Breast epithelium (tissue), 4 donors: ENCODE data around the gene OR52R1. TPM values are rescaled to one million over a fixed set of nuclear protein-coding genes. Genes with fewer than 3 reads are reported as not detected.
"Not testable (repeated sequence)": the region's sequence is repeated elsewhere in the genome, so short reads cannot be mapped to it uniquely, and the experiment has no call there.

Source experiments
- DNase-seq, 2 donors: peaks; one replicate each; pipeline ENCODE4 v3.0.0-alpha.2; 2019; ENCODE audit warnings: low spot score in 2 of 2
- H3K27ac ChIP-seq, 2 donors: fragments of 200-600 bp; sonication (generic) in 1 of 2; one replicate each; pipeline ENCODE4 v1.5.1; 2016 to 2019; ENCODE audit warnings: mild to moderate bottlenecking in 1 of 2
- H3K27me3 ChIP-seq, 2 donors: fragments of 200-600 bp; sonication (generic) in 1 of 2; one replicate each; pipeline versions ENCODE4 v1.5.1 to v1.6.0; 2017 to 2019; ENCODE audit warnings: control low read depth in 1 of 2, mild to moderate bottlenecking in 1 of 2
- H3K36me3 ChIP-seq: fragments of 200-600 bp; one replicate; pipeline ENCODE4 v1.5.1; 2019
- H3K4me1 ChIP-seq, 2 donors: fragments of 200-600 bp; sonication (generic); one replicate each; pipeline ENCODE4 v1.5.1; 2016 to 2019; ENCODE audit warnings: control low read depth in 1 of 2
- H3K4me3 ChIP-seq, 3 donors: fragments of 200-600 bp; sonication (generic); 1 replicate in 2 of 3; 2 replicates in 1 of 3; pipeline ENCODE4 v1.5.1; 2016 to 2019; ENCODE audit warnings: mild to moderate bottlenecking in 3 of 3, moderate library complexity in 2 of 3
- H3K9me3 ChIP-seq, 2 donors: fragments of 200-600 bp; sonication (generic) in 1 of 2; one replicate each; pipeline ENCODE4 v1.5.1; 2016 to 2019; ENCODE audit warnings: control low read depth in 1 of 2
- CTCF ChIP-seq, 3 donors: fragments of 450-650 bp; IDR thresholded peaks; one replicate each; pipeline ENCODE4 v1.5.1; 2016 to 2017; ENCODE audit warnings: antibody characterized with exemption in 3 of 3, mild to moderate bottlenecking in 3 of 3, moderate library complexity in 3 of 3
- POLR2A ChIP-seq: fragments of 450-650 bp; IDR thresholded peaks from one replicate; pipeline ENCODE4 v1.6.1; 2016; ENCODE audit warnings: antibody characterized with exemption, mild to moderate bottlenecking, moderate library complexity
- POLR2AphosphoS5 ChIP-seq, 3 donors: sonication (generic); formaldehyde crosslinking; IDR thresholded peaks; one replicate each; pipeline ENCODE4 v1.6.1; 2017; ENCODE audit warnings: antibody characterized with exemption in 3 of 3
- intact Hi-C: fragments of 100-400 bp; cut with DNase I; formaldehyde crosslinking; loops from one replicate; pipeline ENCODE4 v1.15.1; 2023; ENCODE audit warnings: low total_unique reads
- total RNA-seq, 3 donors: library from RNA; depleted of rRNA; stranded (reverse); fragments of >200 nt; gene quantifications; one replicate each; pipeline ENCODE4 v1.1.0, GENCODE V29; 2016

OR52R1 gene
- total RNA-seq, 3 donors from 2014 or later = not detected

- Histone ChIP-seq H3K9me3 (no peaks in the 10 kb centered on the region), H3K4me3 (no peak overlapping the region), H3K27ac (no peak overlapping the region), H3K36me3 (no peaks in the 10 kb centered on the region), H3K27me3 (no peaks in the 10 kb centered on the region), H3K4me1 (no peaks in the 10 kb centered on the region)
- intact Hi-C loops = no loop called here
- TF ChIP-seq POLR2A = no peak
- no peak for TF ChIP-seq POLR2AphosphoS5 (IDR thresholded peaks at IDR 0.05)
- TF ChIP-seq CTCF (IDR thresholded peaks at IDR 0.05) = no peak
- no peak for DNase-seq
Measured at GRCh38 chr11:4826425-4826824, 22.2 kb upstream of the OR52R1 start.

- Histone ChIP-seq H3K27ac (no peak overlapping the region), H3K36me3 (no peaks in the 10 kb centered on the region), H3K4me1 (no peaks in the 10 kb centered on the region), H3K9me3 (no peaks in the 10 kb centered on the region), H3K4me3 (no peak overlapping the region), H3K27me3 (no peaks in the 10 kb centered on the region)
- no peak for DNase-seq
- TF ChIP-seq POLR2AphosphoS5 (IDR thresholded peaks at IDR 0.05) (no peak), POLR2A (no peak), CTCF (IDR thresholded peaks at IDR 0.05) (no peak)
- intact Hi-C loops = no loop called here
Measured at GRCh38 chr11:4825132-4825531, 21.0 kb upstream of the OR52R1 start.

- intact Hi-C loops = no loop called here
- Histone ChIP-seq H3K9me3 (no peaks in the 10 kb centered on the region), H3K27ac (no peak within 1 kb of the TSS), H3K4me3 (no peak within 1 kb of the TSS), H3K27me3 (no peaks in the 10 kb centered on the region), H3K36me3 (no peaks in the 10 kb centered on the region), H3K4me1 (no peaks in the 10 kb centered on the region)
- TF ChIP-seq CTCF (IDR thresholded peaks at IDR 0.05) (no peak), POLR2A (no peak), POLR2AphosphoS5 (IDR thresholded peaks at IDR 0.05) (no peak)
- DNase-seq = no peak
Measured at GRCh38 chr11:4821021-4821420, 16.8 kb upstream of the OR52R1 start, which contains the start of gene OR51F2. Gene OR51F2, plus strand, starts transcription at chr11:4821321. Its CDS starts 101 bp downstream, at chr11:4821422.

GRCh38 chr11:4809246-4809645 lies 5.1 kb upstream of the OR52R1 start:
- intact Hi-C loops = no loop called here
- no peak for DNase-seq
- no peak for TF ChIP-seq POLR2AphosphoS5 (IDR thresholded peaks at IDR 0.05)
- no peak for TF ChIP-seq CTCF (IDR thresholded peaks at IDR 0.05)
- TF ChIP-seq POLR2A = no peak

GRCh38 chr11:4808476-4808875 lies 4.3 kb upstream of the OR52R1 start:
- Histone ChIP-seq H3K27ac (no peak overlapping the region), H3K4me1 (no peaks in the 10 kb centered on the region), H3K4me3 (no peak overlapping the region), H3K27me3 (no peaks in the 10 kb centered on the region), H3K36me3 (no peaks in the 10 kb centered on the region), H3K9me3 (no peaks in the 10 kb centered on the region)
- intact Hi-C loops = no loop called here
- DNase-seq = no peak
- TF ChIP-seq CTCF (IDR thresholded peaks at IDR 0.05) (no peak), POLR2AphosphoS5 (IDR thresholded peaks at IDR 0.05) (no peak), POLR2A (no peak)

More at GRCh38 chr11:4809246-4809645, 5.1 kb upstream of the OR52R1 start:
- H3K9me3 ChIP-seq = no peaks in the 10 kb centered on the region
- H3K27ac ChIP-seq = no peak overlapping the region
- no peaks in the 10 kb centered on the region for H3K4me1 ChIP-seq
- H3K36me3 ChIP-seq = no peaks in the 10 kb centered on the region
- no peaks in the 10 kb centered on the region for H3K27me3 ChIP-seq
- no peak overlapping the region for H3K4me3 ChIP-seq

- intact Hi-C loops, DNase-seq, H3K4me1 ChIP-seq, H3K4me3 ChIP-seq, H3K36me3 ChIP-seq, H3K9me3 ChIP-seq, H3K27me3 ChIP-seq, H3K27ac ChIP-seq: not testable (repeated sequence)
Measured at GRCh38 chr11:4801316-4801715, 2.9 kb downstream of the OR52R1 start.
